ENCODE measurements around the gene SYNGAP1. TPM values are rescaled to one million over a fixed set of nuclear protein-coding genes. Genes with fewer than 3 reads are reported as not detected.

SYNGAP1 gene
- total RNA-seq, 1 donor from 2014 or later = 56.6 TPM

GRCh38 chr6:33410050-33410710 is 9.7 kb upstream of the SYNGAP1 start:
- Mint-ChIP-seq H3K4me1 (ENCODE audit: low read depth) (peaks cover 50% of the 10 kb centered on the region), H3K27me3 (ENCODE audit: insufficient read depth) (no peaks in the 10 kb centered on the region)

DNA sequence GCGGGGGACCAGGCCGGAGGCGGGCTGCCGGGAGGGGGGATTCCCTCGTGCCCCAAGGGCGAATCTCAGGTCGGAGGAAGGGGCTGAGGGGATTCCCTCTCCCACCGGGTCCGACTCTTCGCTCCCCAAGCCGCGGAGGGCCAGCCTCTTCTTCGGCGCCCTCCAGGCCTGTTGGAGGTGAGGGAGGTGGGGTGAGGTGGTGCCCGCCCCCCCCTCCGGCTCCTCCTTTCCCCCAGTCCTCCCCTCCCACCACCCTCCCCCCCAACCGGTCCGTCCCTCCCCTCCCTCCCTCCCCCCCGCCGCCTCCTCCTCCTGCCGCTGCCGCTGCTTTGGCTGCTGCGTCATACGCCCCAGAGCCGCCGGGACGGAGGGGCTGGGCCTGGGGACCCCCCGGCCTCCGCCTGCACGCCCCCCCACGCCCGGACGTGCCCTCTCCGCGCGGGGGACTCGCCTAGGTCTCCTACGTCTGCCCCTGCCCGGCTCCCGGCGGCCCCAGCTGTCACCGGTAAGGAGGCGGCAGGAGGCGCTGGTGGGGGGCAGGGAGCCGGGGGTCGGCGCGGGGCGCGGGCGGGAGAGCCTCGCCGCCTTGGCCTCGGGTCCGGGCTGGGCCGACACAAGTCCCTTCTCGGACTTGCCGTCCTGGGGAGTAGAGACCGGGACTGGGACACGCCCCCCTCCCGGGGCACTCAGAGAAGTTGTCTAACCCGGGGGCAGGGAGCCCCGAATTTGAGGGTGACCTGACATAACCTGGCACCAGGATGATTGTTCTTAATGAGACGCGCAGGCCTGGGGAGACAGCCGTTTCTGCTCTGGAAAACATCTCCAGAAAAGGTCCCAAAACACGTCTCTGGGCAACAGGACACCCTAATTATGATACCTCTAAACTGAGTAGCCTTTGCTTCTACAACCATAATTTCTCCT is 8.9 kb upstream of the SYNGAP1 start, which contains the start of gene PHF1:
PHF1 (plus strand) TSS at position 304 of the 921 bp plus-strand sequence. CDS start 1,250 bp downstream, outside the sequence.
- Mint-ChIP-seq H3K27ac (peak within 1 kb of the TSS; percentile 96), H3K4me3 (peak within 1 kb of the TSS; percentile 91), H3K27me3 (ENCODE audit: insufficient read depth) (no peaks in the 10 kb centered on the region), H3K36me3 (ENCODE audit: low read depth) (peaks cover 47% of the 10 kb centered on the region), H3K4me1 (ENCODE audit: low read depth) (peaks cover 52% of the 10 kb centered on the region), H3K9me3 (no peaks in the 10 kb centered on the region)
- no peak for DNase-seq (ENCODE audit: low spot score)
- intact Hi-C loops (cut with micrococcal nuclease) = loop anchor here (1.0 to 10.0 kb wide), 12 partner anchors 7 to 1236 kb away; partner anchors contain the start of genes AGPAT1, CUTA, KIFC1 and LEMD2

More at GRCh38 chr6:33410050-33410710, 9.7 kb upstream of the SYNGAP1 start:
- Mint-ChIP-seq H3K27ac (peak overlapping the region; percentile 96), H3K4me3 (peak overlapping the region; percentile 91), H3K36me3 (ENCODE audit: low read depth) (peaks cover 48% of the 10 kb centered on the region), H3K9me3 (no peaks in the 10 kb centered on the region)
- peak; percentile 99 for DNase-seq (ENCODE audit: low spot score)
- intact Hi-C loops (cut with micrococcal nuclease) = loop anchor here (1.0 to 10.0 kb wide), 12 partner anchors 8 to 1235 kb away; partner anchors contain the start of genes AGPAT1, CUTA, KIFC1 and LEMD2

GRCh38 chr6:33411632-33412005 is 8.2 kb upstream of the SYNGAP1 start:
- DNase-seq (ENCODE audit: low spot score) = no peak
- H3K36me3 Mint-ChIP-seq (ENCODE audit: low read depth) = peaks cover 44% of the 10 kb centered on the region
- intact Hi-C loops (cut with micrococcal nuclease) = loop anchor here (2.0 to 10.0 kb wide), 4 partner anchors 13 to 1237 kb away; partner anchors contain the start of genes AGPAT1, LEMD2, PSMB8 and RNF5

GRCh38 chr6:33412140-33413009 is 7.5 kb upstream of the SYNGAP1 start:
- H3K4me1 Mint-ChIP-seq (ENCODE audit: low read depth) = peaks cover 66% of the 10 kb centered on the region
- no peaks in the 10 kb centered on the region for H3K9me3 Mint-ChIP-seq
- no peak for DNase-seq (ENCODE audit: low spot score)
- no peaks in the 10 kb centered on the region for H3K27me3 Mint-ChIP-seq (ENCODE audit: insufficient read depth)
- H3K27ac Mint-ChIP-seq = peak overlapping the region; percentile 72
- peaks cover 40% of the 10 kb centered on the region for H3K36me3 Mint-ChIP-seq (ENCODE audit: low read depth)
- intact Hi-C loops (cut with micrococcal nuclease) = loop anchor here (10.0 kb wide), 3 partner anchors 372 to 1238 kb away; partner anchors contain the start of genes AGPAT1, LEMD2, PSMB8 and RNF5
- peak overlapping the region; percentile 59 for H3K4me3 Mint-ChIP-seq

More at GRCh38 chr6:33411632-33412005, 8.2 kb upstream of the SYNGAP1 start:
- Mint-ChIP-seq H3K4me3 (peak overlapping the region; percentile 81), H3K27ac (peak overlapping the region; percentile 55), H3K27me3 (ENCODE audit: insufficient read depth) (no peaks in the 10 kb centered on the region), H3K9me3 (no peaks in the 10 kb centered on the region), H3K4me1 (ENCODE audit: low read depth) (peaks cover 59% of the 10 kb centered on the region)

- H3K36me3 Mint-ChIP-seq (ENCODE audit: low read depth) = peaks cover 33% of the 10 kb centered on the region
- H3K27ac Mint-ChIP-seq = peak overlapping the region; percentile 49
- intact Hi-C loops (cut with micrococcal nuclease) = loop anchor here (10.0 kb wide), 3 partner anchors 371 to 1239 kb away; partner anchors contain the start of genes AGPAT1, LEMD2, PSMB8 and RNF5
- peak overlapping the region; percentile 41 for H3K4me3 Mint-ChIP-seq
- no peaks in the 10 kb centered on the region for H3K9me3 Mint-ChIP-seq
- DNase-seq (ENCODE audit: low spot score) = no peak
- peaks cover 72% of the 10 kb centered on the region for H3K4me1 Mint-ChIP-seq (ENCODE audit: low read depth)
- no peaks in the 10 kb centered on the region for H3K27me3 Mint-ChIP-seq (ENCODE audit: insufficient read depth)
Observed at GRCh38 chr6:33413241-33414120, 6.4 kb upstream of the SYNGAP1 start.

DNA sequence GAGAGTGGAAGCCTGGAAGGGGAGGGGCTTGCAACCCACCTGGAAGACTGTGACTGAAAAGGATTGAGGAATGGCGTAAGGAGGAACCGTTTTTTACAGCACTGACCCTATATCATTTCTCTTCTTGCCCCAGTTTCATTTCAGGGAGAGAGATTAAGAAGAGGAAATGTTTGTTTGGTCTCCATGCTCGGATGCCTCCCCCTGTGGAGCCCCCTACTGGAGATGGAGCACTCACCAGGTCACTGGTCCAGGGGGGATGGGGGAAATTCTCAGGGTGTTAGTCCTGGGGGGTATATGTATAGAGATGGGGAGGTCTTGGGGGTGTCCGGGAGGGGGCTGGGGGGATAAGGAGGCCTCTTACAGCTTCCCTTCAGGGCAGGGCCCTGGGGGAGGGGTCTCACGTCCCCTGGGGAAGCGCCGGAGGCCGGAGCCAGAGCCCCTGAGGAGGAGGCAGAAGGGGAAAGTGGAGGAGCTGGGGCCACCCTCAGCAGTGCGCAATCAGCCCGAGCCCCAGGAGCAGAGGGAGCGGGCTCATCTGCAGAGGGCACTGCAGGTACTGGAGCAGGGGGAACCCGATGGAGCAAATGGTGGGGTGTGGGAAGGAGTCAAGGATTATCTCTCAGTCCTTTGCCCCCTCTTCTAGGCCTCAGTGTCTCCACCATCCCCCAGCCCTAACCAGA is 5.1 kb upstream of the SYNGAP1 start:
- DNase-seq (ENCODE audit: low spot score) = no peak
- peak overlapping the region; percentile 6 for H3K4me3 Mint-ChIP-seq
- intact Hi-C loops (cut with micrococcal nuclease) = loop anchor here (10.0 kb wide), 3 partner anchors 370 to 1240 kb away; partner anchors contain the start of genes AGPAT1, LEMD2, PSMB8 and RNF5
- H3K9me3 Mint-ChIP-seq = no peaks in the 10 kb centered on the region
- H3K4me1 Mint-ChIP-seq (ENCODE audit: low read depth) = peaks cover 76% of the 10 kb centered on the region
- peaks cover 29% of the 10 kb centered on the region for H3K36me3 Mint-ChIP-seq (ENCODE audit: low read depth)
- no peaks in the 10 kb centered on the region for H3K27me3 Mint-ChIP-seq (ENCODE audit: insufficient read depth)
- H3K27ac Mint-ChIP-seq = peak overlapping the region; percentile 45

DNA sequence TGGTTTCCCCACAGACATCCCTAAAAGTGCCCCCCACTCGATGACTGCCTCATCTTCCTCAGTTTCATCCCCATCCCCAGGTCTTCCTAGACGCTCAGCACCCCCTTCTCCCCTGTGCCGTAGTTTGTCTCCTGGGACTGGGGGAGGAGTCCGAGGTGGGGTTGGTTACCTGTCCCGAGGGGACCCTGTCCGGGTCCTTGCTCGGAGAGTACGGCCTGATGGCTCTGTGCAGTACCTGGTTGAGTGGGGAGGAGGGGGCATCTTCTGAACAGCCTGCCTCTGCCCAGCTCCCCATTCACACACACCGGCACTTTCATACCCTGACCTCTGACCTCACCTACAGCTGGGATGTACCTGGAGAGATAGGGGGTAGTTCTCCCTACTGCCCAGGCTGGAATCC is 4.0 kb upstream of the SYNGAP1 start:
- Mint-ChIP-seq H3K27ac (peak overlapping the region; percentile 96), H3K9me3 (no peaks in the 10 kb centered on the region), H3K4me3 (peak overlapping the region; percentile 95), H3K36me3 (ENCODE audit: low read depth) (peaks cover 29% of the 10 kb centered on the region), H3K4me1 (ENCODE audit: low read depth) (peaks cover 74% of the 10 kb centered on the region), H3K27me3 (ENCODE audit: insufficient read depth) (no peaks in the 10 kb centered on the region)
- DNase-seq (ENCODE audit: low spot score) = no peak
- intact Hi-C loops (cut with micrococcal nuclease) = loop anchor here (2.0 to 10.0 kb wide), 5 partner anchors 15 to 1241 kb away; partner anchors contain the start of genes AGPAT1, BRD2, LEMD2 and PSMB8

- Mint-ChIP-seq H3K9me3 (no peaks in the 10 kb centered on the region), H3K4me1 (ENCODE audit: low read depth) (peaks cover 76% of the 10 kb centered on the region)
- no peak for DNase-seq (ENCODE audit: low spot score)
Observed at GRCh38 chr6:33416386-33417127, 3.3 kb upstream of the SYNGAP1 start.

DNA sequence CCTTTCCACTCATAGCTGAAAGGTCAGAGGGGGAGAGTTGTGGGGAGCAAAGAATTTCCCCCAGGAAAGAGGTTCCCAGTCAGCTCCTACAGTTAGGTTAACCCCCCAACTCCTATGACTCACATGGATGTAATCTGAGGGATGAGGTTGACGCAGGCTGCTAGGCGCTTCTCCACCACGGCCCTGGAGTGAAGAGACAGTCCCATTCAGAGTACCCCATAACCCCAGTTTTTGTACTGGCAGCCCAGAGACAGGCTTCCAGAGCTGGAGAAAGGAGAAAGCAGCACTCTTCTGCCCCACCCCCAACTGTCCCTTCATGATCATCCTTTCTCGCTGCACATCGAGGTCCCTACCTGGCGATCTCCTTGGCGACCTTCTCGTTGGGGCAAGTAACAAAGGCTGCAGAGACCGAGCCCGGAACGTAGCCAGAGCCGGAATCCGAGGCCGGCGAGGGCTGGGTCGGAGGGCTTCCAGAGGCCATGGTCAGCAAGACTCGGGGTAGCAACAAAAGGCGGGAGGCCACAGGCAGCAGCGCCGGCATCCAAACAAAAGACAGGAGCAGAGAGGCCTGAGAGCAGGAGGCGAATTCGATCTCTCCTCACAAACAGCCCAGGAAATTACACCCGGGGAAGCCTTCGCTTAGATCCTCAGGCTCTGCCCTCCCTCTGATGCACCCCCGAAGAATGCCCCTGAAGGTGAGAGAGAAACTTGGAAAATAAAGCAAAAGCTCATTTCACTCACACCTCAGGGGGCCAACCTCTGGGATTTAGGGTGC is 2.5 kb upstream of the SYNGAP1 start:
- intact Hi-C loops (cut with micrococcal nuclease) = loop anchor here (2.0 to 10.0 kb wide), 5 partner anchors 13 to 1243 kb away; partner anchors contain the start of genes AGPAT1, BRD2, LEMD2 and PSMB8
- peaks cover 73% of the 10 kb centered on the region for H3K4me1 Mint-ChIP-seq (ENCODE audit: low read depth)
- peaks cover 29% of the 10 kb centered on the region for H3K36me3 Mint-ChIP-seq (ENCODE audit: low read depth)
- H3K4me3 Mint-ChIP-seq = peak overlapping the region; percentile 95
- H3K27me3 Mint-ChIP-seq (ENCODE audit: insufficient read depth) = no peaks in the 10 kb centered on the region
- peak overlapping the region; percentile 96 for H3K27ac Mint-ChIP-seq
- no peak for DNase-seq (ENCODE audit: low spot score)
- H3K9me3 Mint-ChIP-seq = no peaks in the 10 kb centered on the region

More at GRCh38 chr6:33416386-33417127, 3.3 kb upstream of the SYNGAP1 start:
- Mint-ChIP-seq H3K36me3 (ENCODE audit: low read depth) (peaks cover 29% of the 10 kb centered on the region), H3K27me3 (ENCODE audit: insufficient read depth) (no peaks in the 10 kb centered on the region), H3K4me3 (peak overlapping the region; percentile 95), H3K27ac (peak overlapping the region; percentile 96)
- intact Hi-C loops (cut with micrococcal nuclease) = loop anchor here (2.0 to 10.0 kb wide), 5 partner anchors 14 to 1242 kb away; partner anchors contain the start of genes AGPAT1, BRD2, LEMD2 and PSMB8

Measured in activated T-helper 1 cell treated with anti-CD3 and anti-CD28 coated beads, Interleukin-12 subunit alpha, Interleukin-12 subunit beta, Interleukin-2, Interleukin-4 antibody, amounts not matched to agents 30 ng/mL and 10 ng/mL and 1 ng/mL, durations not matched to agents 14 hours and 24 hours and 36 hours (primary cell).